Nephron (organoid): ENCODE results near the gene COPZ2.
A peak's percentile ranks its signal among the peaks of the same experiment; 100 is the strongest.
"Not testable (repeated sequence)": the region's sequence is repeated elsewhere in the genome, so short reads cannot be mapped to it uniquely, and the experiment has no call there.

Source experiments
- H3K27ac Mint-ChIP-seq, 3 experiments: 2 replicates each; pipeline ENCODE4 v1.8.0; 2020; ENCODE audit warnings: mixed read lengths in 3 of 3, mild to moderate bottlenecking in 2 of 3, moderate library complexity in 1 of 3
- H3K27me3 Mint-ChIP-seq: 2 replicates; pipeline ENCODE4 v1.8.0; 2021; ENCODE audit warnings: low read depth, mild to moderate bottlenecking, moderate library complexity, mixed read lengths
- H3K36me3 Mint-ChIP-seq: 2 replicates; pipeline ENCODE4 v1.8.0; 2020; ENCODE audit warnings: low read depth, mixed read lengths
- H3K4me1 Mint-ChIP-seq: 2 replicates; pipeline ENCODE4 v1.8.0; 2020; ENCODE audit warnings: mixed read lengths
- H3K4me3 Mint-ChIP-seq, 3 experiments: 2 replicates each; pipeline ENCODE4 v1.8.0; 2020; ENCODE audit warnings: mild to moderate bottlenecking in 3 of 3, mixed read lengths in 3 of 3, moderate library complexity in 2 of 3
- H3K9me3 Mint-ChIP-seq: 2 replicates; pipeline ENCODE4 v1.8.0; 2020; ENCODE audit warnings: mixed read lengths
- TF ChIP-seq, protein P1 (sequence below), 3 experiments: fragments of 200-600 bp; sonication (generic); IDR thresholded peaks; one replicate each; pipeline ENCODE4 v1.5.0; 2021; ENCODE audit warnings: antibody characterized with exemption in 3 of 3; ENCODE audit not compliant: unreplicated experiment in 3 of 3

Gene COPZ2

DNA sequence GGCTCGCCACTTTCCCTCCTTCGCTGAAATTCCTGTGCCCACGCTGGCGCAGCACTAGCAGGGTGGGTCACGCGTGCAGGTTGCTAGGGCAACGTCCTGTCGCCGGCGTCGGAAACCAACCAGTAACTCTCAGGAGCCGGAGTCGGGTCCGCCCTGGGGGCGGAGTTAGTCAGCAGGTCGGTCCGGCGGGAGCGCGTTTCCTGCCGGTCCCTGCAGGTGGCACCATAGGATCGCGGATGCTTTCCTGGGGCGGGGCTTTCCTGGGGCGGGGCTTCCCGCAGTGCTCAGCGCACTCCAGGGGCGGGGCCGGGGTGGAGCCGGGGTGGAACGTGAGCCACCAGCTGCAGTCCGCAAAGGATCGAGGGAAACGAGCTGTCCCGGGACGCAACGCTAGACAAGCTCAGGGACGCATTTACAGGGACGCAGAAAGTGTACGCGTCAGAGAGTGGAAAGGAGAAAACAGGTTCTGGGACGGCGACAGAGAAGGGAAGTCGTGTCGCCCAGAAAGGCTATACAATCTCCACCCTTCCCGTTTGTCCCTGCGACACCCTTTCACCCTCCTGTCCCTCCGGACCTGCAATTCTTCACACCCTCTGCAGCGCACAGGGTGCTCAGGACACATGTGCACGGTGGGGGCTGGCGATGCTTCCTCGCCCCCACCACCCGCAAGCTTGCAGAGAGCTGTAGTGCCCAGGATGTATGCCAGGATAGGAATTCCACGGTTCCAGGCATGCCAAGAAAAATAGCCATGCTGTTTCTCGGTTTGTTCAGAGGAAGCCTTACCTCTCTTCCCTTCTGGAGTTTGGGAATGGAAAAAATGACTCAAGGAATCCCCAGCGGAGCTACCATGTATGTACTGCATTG lies 12.3 kb downstream of the COPZ2 start:
- Mint-ChIP-seq H3K27ac (peak overlapping the region; percentile 34 to 65 (median 61)), H3K27me3 (peaks cover 58% of the 10 kb centered on the region), H3K4me3 (peak overlapping the region; percentile 82 to 87 (median 82)), H3K4me1 (peaks cover 37% of the 10 kb centered on the region), H3K9me3 (no peaks in the 10 kb centered on the region), H3K36me3 (no peaks in the 10 kb centered on the region)
- TF ChIP-seq, protein P1, sequence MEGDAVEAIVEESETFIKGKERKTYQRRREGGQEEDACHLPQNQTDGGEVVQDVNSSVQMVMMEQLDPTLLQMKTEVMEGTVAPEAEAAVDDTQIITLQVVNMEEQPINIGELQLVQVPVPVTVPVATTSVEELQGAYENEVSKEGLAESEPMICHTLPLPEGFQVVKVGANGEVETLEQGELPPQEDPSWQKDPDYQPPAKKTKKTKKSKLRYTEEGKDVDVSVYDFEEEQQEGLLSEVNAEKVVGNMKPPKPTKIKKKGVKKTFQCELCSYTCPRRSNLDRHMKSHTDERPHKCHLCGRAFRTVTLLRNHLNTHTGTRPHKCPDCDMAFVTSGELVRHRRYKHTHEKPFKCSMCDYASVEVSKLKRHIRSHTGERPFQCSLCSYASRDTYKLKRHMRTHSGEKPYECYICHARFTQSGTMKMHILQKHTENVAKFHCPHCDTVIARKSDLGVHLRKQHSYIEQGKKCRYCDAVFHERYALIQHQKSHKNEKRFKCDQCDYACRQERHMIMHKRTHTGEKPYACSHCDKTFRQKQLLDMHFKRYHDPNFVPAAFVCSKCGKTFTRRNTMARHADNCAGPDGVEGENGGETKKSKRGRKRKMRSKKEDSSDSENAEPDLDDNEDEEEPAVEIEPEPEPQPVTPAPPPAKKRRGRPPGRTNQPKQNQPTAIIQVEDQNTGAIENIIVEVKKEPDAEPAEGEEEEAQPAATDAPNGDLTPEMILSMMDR (IDR thresholded peaks at IDR 0.05; ENCODE audit: unreplicated experiment in 3 of 3): peak; percentile 77 to 80 (median 79)

GRCh38 chr17:48024149-48025039 lies 13.2 kb downstream of the COPZ2 start:
- TF ChIP-seq, protein P1 (IDR thresholded peaks at IDR 0.05; ENCODE audit: unreplicated experiment in 3 of 3): no peak

GRCh38 chr17:48023400-48024148 lies 14.0 kb downstream of the COPZ2 start:
- H3K27me3 Mint-ChIP-seq: peaks cover 66% of the 10 kb centered on the region
- no peaks in the 10 kb centered on the region for H3K9me3 Mint-ChIP-seq
- no peak overlapping the region for H3K27ac Mint-ChIP-seq
- peak overlapping the region; percentile 79 to 81 (median 80) for H3K4me3 Mint-ChIP-seq
- TF ChIP-seq, protein P1 (IDR thresholded peaks at IDR 0.05; ENCODE audit: unreplicated experiment in 3 of 3): peak in 1 of 3 experiments; percentile 14
- peaks cover 37% of the 10 kb centered on the region for H3K4me1 Mint-ChIP-seq
- H3K36me3 Mint-ChIP-seq: no peaks in the 10 kb centered on the region

More at GRCh38 chr17:48024149-48025039, 13.2 kb downstream of the COPZ2 start:
- Mint-ChIP-seq H3K9me3 (no peaks in the 10 kb centered on the region), H3K4me3 (peak overlapping the region; percentile 82 to 87 (median 82)), H3K36me3 (no peaks in the 10 kb centered on the region), H3K27ac (peak overlapping the region; percentile 34 to 61 (median 37)), H3K4me1 (peaks cover 37% of the 10 kb centered on the region), H3K27me3 (peaks cover 65% of the 10 kb centered on the region)

DNA sequence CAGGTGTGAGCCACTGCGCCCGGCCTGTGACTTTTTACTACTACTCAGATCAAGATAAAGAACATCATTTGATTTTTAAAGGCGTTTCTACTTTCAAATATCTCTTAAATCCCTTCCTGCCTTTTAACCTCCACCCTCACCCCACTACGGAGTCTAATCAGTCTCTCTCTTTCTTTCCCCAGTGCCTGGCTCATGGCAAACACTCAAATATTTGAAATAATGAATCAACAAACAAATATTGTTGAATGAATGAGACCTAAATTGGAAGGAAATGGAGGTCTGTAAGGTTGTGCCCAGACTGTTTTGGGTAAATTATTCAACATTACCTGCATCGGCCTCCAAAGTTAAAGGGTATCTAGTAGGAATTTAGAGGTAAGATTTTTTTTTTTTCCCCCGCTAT lies 14.7 kb downstream of the COPZ2 start:
- TF ChIP-seq, protein P1 (IDR thresholded peaks at IDR 0.05; ENCODE audit: unreplicated experiment in 3 of 3): no peak
- Mint-ChIP-seq H3K9me3 (no peaks in the 10 kb centered on the region), H3K4me3 (peak overlapping the region; percentile 17 to 65 (median 40)), H3K27me3 (peaks cover 67% of the 10 kb centered on the region), H3K36me3 (no peaks in the 10 kb centered on the region), H3K27ac (no peak overlapping the region), H3K4me1 (peaks cover 41% of the 10 kb centered on the region)

GRCh38 chr17:48021934-48022333 lies 15.7 kb downstream of the COPZ2 start:
- Mint-ChIP-seq H3K27ac (no peak overlapping the region), H3K9me3 (no peaks in the 10 kb centered on the region), H3K4me1 (peaks cover 37% of the 10 kb centered on the region), H3K36me3 (no peaks in the 10 kb centered on the region), H3K4me3 (no peak overlapping the region), H3K27me3 (peaks cover 67% of the 10 kb centered on the region)
- TF ChIP-seq, protein P1 (IDR thresholded peaks at IDR 0.05; ENCODE audit: unreplicated experiment in 3 of 3): no peak

DNA sequence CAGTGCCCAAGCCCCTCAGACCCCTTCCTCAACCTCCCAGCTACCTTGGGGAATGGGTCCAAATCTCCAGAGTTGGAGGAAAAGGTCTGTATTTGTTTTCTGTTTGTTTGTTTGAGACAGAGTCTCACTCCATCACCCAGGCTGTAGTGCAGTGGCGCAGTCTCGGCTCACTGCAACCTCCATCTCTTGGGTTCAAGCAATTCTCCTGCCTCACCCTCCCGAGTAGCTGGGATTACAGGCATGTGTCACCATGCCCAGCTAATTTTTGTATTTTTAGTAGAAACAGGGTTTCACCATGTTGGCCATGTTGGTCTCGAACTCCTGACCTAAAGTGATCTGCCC lies 19.8 kb downstream of the COPZ2 start:
- peaks cover 65% of the 10 kb centered on the region for H3K27me3 Mint-ChIP-seq
- not testable (repeated sequence) for H3K27ac Mint-ChIP-seq, H3K36me3 Mint-ChIP-seq, H3K9me3 Mint-ChIP-seq, H3K4me3 Mint-ChIP-seq
- H3K4me1 Mint-ChIP-seq: peaks cover 38% of the 10 kb centered on the region
